GM12892 (cell line): Measurements from ENCODE around the gene TMEM192.
"Not testable (repeated sequence)": the region's sequence is repeated elsewhere in the genome, so short reads cannot be mapped to it uniquely, and the experiment has no call there.

ENCODE experiments used
- POLR2A ChIP-seq: IDR thresholded peaks from 2 replicates; pipeline ENCODE4 v1.6.1; 2011; ENCODE audit warnings: low read depth, low read length, control low read depth
- TAF1 ChIP-seq: IDR thresholded peaks from 2 replicates; pipeline ENCODE4 v1.6.1; 2011; ENCODE audit warnings: low read depth, mild to moderate bottlenecking, control low read depth, low read length, borderline replicate concordance

GRCh38 chr4:165073346-165073745, 39.3 kb downstream of the TMEM192 start:
- TF ChIP-seq POLR2A, TAF1: not testable (repeated sequence)
